Mucosa of descending colon (tissue), 3 donors: Measurements from ENCODE around the gene PARD3B. TPM values are rescaled to one million over a fixed set of nuclear protein-coding genes. Genes with fewer than 3 reads are reported as not detected.

ENCODE experiments used
- ATAC-seq: fragments of 200-7000 bp; cut with Tn5 transposase; one replicate; pipeline ENCODE4 v1.9.1; 2020; ENCODE audit warnings: mild to moderate bottlenecking, moderate library complexity
- DNase-seq, 3 donors: peaks; one replicate each; pipeline ENCODE4 v3.0.0-alpha.2; 2020
- H3K36me3 ChIP-seq: fragments of 200-600 bp; one replicate; pipeline ENCODE4 v1.8.0; 2021; ENCODE audit warnings: low read depth, mild to moderate bottlenecking
- H3K4me1 ChIP-seq: fragments of 200-600 bp; one replicate; pipeline ENCODE4 v1.8.0; 2021; ENCODE audit warnings: low read depth, mild to moderate bottlenecking
- H3K4me3 ChIP-seq: fragments of 200-600 bp; one replicate; pipeline ENCODE4 v1.8.0; 2021; ENCODE audit warnings: mild to moderate bottlenecking
- H3K9me3 ChIP-seq: fragments of 200-600 bp; one replicate; pipeline ENCODE4 v1.8.0; 2021; ENCODE audit warnings: mild to moderate bottlenecking
- intact Hi-C, 2 donors: fragments of 100-400 bp; cut with DNase I in 1 of 2; cut with micrococcal nuclease in 1 of 2; formaldehyde crosslinking; loops; one replicate each; pipeline versions ENCODE4 v1.11.0 to v1.11.1; 2022; cut with DNase I, micrococcal nuclease
- total RNA-seq, 3 donors: library from RNA; stranded (reverse); fragmentation: NEBNext Ultra II Directional in 2 of 3; extraction: Animal tissue kit (Norgen Biotek cat#: 25700) in 2 of 3; gene quantifications; one replicate each; pipeline versions ENCODE4 v1.2.1 to v1.2.4, GENCODE V29; 2021 to 2023
- TF ChIP-seq, protein P1 (sequence below): fragments of 200-600 bp; IDR thresholded peaks from one replicate; pipeline ENCODE4 v1.8.0; 2022; ENCODE audit warnings: antibody characterized with exemption, mild to moderate bottlenecking
- donor health status: DM: no; HTN: no; CAD: no; lungs with moderate emphysema.
- donor health status: DM: no; HTN: no; CAD: no.
- donor health status: DM: no; HTN: yes; CAD: no.

Gene PARD3B
- total RNA-seq, 3 donors from 2014 or later: 21.1 to 56.8 (median 44.0) TPM

DNA sequence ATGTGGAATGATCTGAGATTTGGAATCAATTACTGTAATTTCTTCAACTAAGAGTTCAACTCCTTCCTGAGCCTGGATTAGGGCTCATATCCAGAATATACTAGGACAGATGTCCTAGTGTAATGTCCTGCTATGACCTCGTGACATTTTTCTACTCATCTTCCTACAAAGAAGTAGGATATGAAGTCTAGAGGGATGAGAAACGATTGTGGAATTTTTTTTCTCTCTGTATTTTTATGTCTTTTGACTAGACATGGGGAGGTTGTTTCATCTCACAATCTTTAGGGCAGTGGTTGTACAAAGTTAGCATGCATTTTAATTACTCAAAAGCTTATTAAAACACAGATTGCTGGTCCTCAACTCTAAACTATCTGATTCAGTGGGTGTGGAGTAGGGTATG, 203.0 kb downstream of the PARD3B start:
- intact Hi-C loops: no loop called here
- H3K36me3 ChIP-seq: no peaks in the 10 kb centered on the region
- ATAC-seq (no peak), DNase-seq (no peak)
- no peaks in the 10 kb centered on the region for H3K4me1 ChIP-seq
- H3K9me3 ChIP-seq: no peaks in the 10 kb centered on the region
- H3K4me3 ChIP-seq: no peak overlapping the region
- TF ChIP-seq, protein P1, sequence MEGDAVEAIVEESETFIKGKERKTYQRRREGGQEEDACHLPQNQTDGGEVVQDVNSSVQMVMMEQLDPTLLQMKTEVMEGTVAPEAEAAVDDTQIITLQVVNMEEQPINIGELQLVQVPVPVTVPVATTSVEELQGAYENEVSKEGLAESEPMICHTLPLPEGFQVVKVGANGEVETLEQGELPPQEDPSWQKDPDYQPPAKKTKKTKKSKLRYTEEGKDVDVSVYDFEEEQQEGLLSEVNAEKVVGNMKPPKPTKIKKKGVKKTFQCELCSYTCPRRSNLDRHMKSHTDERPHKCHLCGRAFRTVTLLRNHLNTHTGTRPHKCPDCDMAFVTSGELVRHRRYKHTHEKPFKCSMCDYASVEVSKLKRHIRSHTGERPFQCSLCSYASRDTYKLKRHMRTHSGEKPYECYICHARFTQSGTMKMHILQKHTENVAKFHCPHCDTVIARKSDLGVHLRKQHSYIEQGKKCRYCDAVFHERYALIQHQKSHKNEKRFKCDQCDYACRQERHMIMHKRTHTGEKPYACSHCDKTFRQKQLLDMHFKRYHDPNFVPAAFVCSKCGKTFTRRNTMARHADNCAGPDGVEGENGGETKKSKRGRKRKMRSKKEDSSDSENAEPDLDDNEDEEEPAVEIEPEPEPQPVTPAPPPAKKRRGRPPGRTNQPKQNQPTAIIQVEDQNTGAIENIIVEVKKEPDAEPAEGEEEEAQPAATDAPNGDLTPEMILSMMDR: no peak

DNA sequence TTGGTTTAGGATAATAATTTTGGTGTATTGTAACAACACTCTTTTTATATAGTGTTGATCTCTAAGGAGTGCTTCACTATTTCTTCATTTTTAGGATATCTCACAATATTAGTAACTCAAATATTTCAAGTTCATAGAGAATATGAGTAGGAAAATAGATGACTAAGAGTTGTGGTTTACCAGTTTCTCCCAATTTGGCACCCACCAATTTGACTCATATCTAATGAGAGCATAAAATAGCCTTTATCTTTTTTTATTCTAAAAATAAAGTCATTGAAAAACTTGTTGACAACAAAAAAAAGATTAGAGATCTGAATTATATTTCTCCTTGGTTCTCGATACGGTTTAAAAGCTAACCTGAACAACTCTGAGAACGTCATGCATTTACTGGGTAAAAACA, 204.0 kb downstream of the PARD3B start:
- intact Hi-C loops: no loop called here
- Histone ChIP-seq H3K9me3 (no peaks in the 10 kb centered on the region), H3K36me3 (no peaks in the 10 kb centered on the region), H3K4me3 (no peak overlapping the region), H3K4me1 (no peaks in the 10 kb centered on the region)
- DNase-seq (no peak), ATAC-seq (no peak)
- TF ChIP-seq, protein P1: no peak

DNA sequence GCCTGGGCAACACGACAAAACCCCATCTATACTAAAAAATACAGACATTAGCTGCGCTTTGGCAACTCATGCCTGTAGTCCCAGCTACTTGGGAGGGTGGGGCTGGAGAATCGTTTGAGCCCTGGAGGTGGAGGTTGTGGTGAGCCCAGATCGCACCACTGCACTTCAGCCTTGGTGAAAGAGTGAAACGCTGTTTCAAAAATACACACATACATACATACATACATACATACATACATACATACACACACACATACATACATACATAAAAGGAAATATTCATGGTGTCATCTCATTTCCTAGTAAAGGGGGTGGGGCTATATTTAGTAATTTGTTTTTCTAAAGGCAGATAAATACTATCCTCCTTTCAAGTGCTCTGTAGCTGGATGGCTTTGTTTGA, 205.1 kb downstream of the PARD3B start:
- H3K4me1 ChIP-seq: no peaks in the 10 kb centered on the region
- H3K36me3 ChIP-seq: no peaks in the 10 kb centered on the region
- H3K4me3 ChIP-seq: no peak overlapping the region
- intact Hi-C loops: no loop called here
- H3K9me3 ChIP-seq: no peaks in the 10 kb centered on the region
- no peak for ATAC-seq
- DNase-seq: no peak
- TF ChIP-seq, protein P1: no peak

DNA sequence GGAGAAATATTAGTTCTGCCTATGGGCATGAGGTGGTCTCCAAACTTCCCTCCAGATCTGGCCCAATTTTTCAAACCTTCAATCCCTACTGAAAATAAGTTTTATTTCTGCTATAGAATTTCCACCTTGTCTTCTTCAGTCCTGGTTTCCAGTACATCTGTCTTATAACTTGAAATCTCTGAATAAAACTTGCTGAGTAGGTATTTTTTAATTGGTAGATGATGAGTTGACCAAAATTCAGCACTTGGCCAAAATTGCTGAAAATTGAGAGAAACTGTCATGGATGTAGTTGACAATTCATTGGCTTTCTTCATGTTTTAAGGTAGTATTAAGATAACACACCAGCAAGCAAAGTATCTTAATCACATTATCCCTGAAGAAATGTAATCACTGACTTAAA, 206.2 kb downstream of the PARD3B start:
- intact Hi-C loops: no loop called here
- DNase-seq (no peak), ATAC-seq (no peak)
- TF ChIP-seq, protein P1: no peak
- Histone ChIP-seq H3K4me3 (no peak overlapping the region), H3K36me3 (no peaks in the 10 kb centered on the region), H3K9me3 (no peaks in the 10 kb centered on the region), H3K4me1 (no peaks in the 10 kb centered on the region)

DNA sequence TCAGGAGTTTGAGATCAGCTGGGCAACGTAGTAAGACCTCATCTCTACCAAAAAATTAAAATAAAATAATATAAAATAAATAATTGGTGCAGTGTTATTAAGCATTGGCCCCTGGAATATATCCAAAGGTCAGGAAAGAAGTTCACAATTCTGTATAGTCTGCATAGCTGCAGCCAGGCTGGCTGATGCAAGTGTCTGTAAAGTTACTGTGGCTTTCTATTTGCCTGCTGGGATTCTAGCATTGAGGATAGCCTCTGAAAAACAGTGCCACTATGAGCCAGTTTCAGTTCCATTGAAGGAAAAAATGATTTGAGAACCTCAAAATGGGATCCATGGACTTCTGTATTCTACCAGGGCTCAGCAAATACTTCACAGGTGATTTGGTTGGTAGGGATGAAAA, 208.6 kb downstream of the PARD3B start:
- ATAC-seq (no peak), DNase-seq (no peak)
- no peaks in the 10 kb centered on the region for H3K9me3 ChIP-seq
- no peak overlapping the region for H3K4me3 ChIP-seq
- H3K4me1 ChIP-seq: no peaks in the 10 kb centered on the region
- intact Hi-C loops: no loop called here
- no peaks in the 10 kb centered on the region for H3K36me3 ChIP-seq
- TF ChIP-seq, protein P1: no peak

DNA sequence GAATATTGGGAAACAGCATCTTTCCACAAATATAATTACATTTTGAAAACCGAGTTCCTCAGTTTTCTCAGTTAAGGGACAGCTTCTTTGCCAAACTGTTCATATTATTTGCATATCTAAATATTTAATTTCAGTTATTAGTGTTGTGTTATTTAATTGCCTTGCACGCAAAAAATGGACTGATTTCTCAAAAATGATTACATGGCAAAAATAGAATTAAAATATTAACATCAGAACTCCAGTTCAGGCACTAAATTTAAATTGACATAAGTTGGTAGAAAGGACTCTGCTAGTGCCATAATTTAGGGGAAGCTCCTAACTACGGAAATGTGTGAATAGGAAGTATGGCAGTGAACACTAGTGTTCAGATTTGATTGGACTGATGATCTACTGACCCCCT, 209.6 kb downstream of the PARD3B start:
- intact Hi-C loops: no loop called here
- TF ChIP-seq, protein P1: no peak

More for the DNA sequence above, 209.6 kb downstream of the PARD3B start:
- Histone ChIP-seq H3K36me3 (no peaks in the 10 kb centered on the region), H3K4me1 (no peaks in the 10 kb centered on the region), H3K9me3 (no peaks in the 10 kb centered on the region), H3K4me3 (no peak overlapping the region)
- DNase-seq: no peak
- no peak for ATAC-seq
